Activated naive CD4-positive, alpha-beta T cell treated with anti-CD3 and anti-CD28 coated beads, Interleukin-2, amount 50 U/mL, for 16 hours (primary cell): Measurements from ENCODE around the gene YDJC.
"Not testable (repeated sequence)": the region's sequence is repeated elsewhere in the genome, so short reads cannot be mapped to it uniquely, and the experiment has no call there.

Experiments
- DNase-seq: peaks from one replicate; pipeline ENCODE4 v3.0.0-alpha.2; 2020

The YDJC gene

GRCh38 chr22:21651521-21652009, 21.7 kb upstream of the YDJC start:
- no peak for DNase-seq

- no peak for DNase-seq
These were observed 21.1 kb upstream of the YDJC start for GRCh38 chr22:21650823-21651520.

GRCh38 chr22:21650280-21650679, 20.5 kb upstream of the YDJC start:
- DNase-seq = no peak

GRCh38 chr22:21646608-21647590, 17.1 kb upstream of the YDJC start:
- peak; percentile 77 for DNase-seq

GRCh38 chr22:21645513-21645912, 15.7 kb upstream of the YDJC start:
- not testable (repeated sequence) for DNase-seq

GRCh38 chr22:21643533-21644357, 13.9 kb upstream of the YDJC start:
- no peak for DNase-seq

- peak; percentile 72 for DNase-seq
These were observed 13.0 kb upstream of the YDJC start for GRCh38 chr22:21642584-21643448.

- DNase-seq = peak; percentile 99
These were observed 12.2 kb upstream of the YDJC start, which contains the start of gene SDF2L1 for GRCh38 chr22:21641789-21642583. TSS of gene SDF2L1 (plus strand) at chr22:21642302. CDS start at chr22:21642337, 35 bp downstream.

- no peak for DNase-seq
These were observed 11.6 kb upstream of the YDJC start for GRCh38 chr22:21641417-21641788.

- no peak for DNase-seq
These were observed 11.0 kb upstream of the YDJC start for GRCh38 chr22:21640810-21641209.

GRCh38 chr22:21639359-21639758, 9.5 kb upstream of the YDJC start:
- no peak for DNase-seq

GRCh38 chr22:21637450-21637849, 7.6 kb upstream of the YDJC start:
- DNase-seq = not testable (repeated sequence)

GRCh38 chr22:21636629-21637218, 6.9 kb upstream of the YDJC start:
- DNase-seq = no peak

- DNase-seq = no peak
These were observed 6.1 kb upstream of the YDJC start for GRCh38 chr22:21635771-21636510.

GRCh38 chr22:21634844-21635243, 5.0 kb upstream of the YDJC start:
- no peak for DNase-seq

- DNase-seq = no peak
These were observed 4.3 kb upstream of the YDJC start for GRCh38 chr22:21634081-21634480.

GRCh38 chr22:21633481-21633880, 3.7 kb upstream of the YDJC start:
- no peak for DNase-seq

GRCh38 chr22:21632931-21633330, 3.1 kb upstream of the YDJC start:
- DNase-seq = no peak

GRCh38 chr22:21632237-21632895, 2.5 kb upstream of the YDJC start, which contains the start of gene CCDC116:
TSS of gene CCDC116 (plus strand) at chr22:21632760. CDS start at chr22:21633182, 422 bp downstream.
- DNase-seq = peak; percentile 41
